ENCODE results near the gene PROK1.

DNA sequence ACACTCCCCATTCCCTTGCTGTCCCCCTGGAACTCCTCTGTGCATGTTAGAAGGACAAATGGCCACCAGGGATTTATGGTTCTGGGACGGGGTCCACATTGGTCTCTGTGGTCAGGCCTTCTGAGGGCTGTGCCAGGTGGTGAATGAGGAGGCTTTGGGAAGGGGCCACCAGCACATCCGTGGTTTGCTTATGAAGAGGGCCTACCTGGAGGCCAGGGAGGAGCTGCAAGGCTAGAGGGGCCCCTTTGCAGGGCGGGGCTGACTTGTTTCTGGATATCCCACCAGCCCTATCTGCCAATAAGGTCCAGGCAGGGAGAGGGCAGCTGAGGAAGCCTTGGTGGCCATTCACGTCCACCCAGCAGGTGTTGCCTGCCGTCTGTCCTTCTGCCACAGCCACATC, 43.1 kb downstream of the PROK1 start:
- TF ChIP-seq, protein P1, sequence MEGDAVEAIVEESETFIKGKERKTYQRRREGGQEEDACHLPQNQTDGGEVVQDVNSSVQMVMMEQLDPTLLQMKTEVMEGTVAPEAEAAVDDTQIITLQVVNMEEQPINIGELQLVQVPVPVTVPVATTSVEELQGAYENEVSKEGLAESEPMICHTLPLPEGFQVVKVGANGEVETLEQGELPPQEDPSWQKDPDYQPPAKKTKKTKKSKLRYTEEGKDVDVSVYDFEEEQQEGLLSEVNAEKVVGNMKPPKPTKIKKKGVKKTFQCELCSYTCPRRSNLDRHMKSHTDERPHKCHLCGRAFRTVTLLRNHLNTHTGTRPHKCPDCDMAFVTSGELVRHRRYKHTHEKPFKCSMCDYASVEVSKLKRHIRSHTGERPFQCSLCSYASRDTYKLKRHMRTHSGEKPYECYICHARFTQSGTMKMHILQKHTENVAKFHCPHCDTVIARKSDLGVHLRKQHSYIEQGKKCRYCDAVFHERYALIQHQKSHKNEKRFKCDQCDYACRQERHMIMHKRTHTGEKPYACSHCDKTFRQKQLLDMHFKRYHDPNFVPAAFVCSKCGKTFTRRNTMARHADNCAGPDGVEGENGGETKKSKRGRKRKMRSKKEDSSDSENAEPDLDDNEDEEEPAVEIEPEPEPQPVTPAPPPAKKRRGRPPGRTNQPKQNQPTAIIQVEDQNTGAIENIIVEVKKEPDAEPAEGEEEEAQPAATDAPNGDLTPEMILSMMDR (IDR thresholded peaks at IDR 0.05; ENCODE audit: insufficient read depth, low read depth, low read length), result no peak
- TF ChIP-seq EZH2 (IDR thresholded peaks at IDR 0.05; ENCODE audit: insufficient read depth, low read length), result no peak
